ENCODE data around the gene PHETA1. TPM values are rescaled to one million over a fixed set of nuclear protein-coding genes. Genes with fewer than 3 reads are reported as not detected.

PHETA1 gene
- total RNA-seq, 1 experiment from 2014 or later: 10.6 TPM

- intact Hi-C loops (cut with micrococcal nuclease): no loop called here
- Histone ChIP-seq H2AFZ (ENCODE audit: low read depth, low read length, poor library complexity, severe bottlenecking) (no peak overlapping the region), H3K4me3 (replicated peaks in 1 of 2; ENCODE audit: low read depth in 1 of 2, low read length in 2 of 2) (no peak overlapping the region), H3K4me2 (ENCODE audit: low read length) (no peak overlapping the region), H3K79me2 (ENCODE audit: insufficient read depth, low read length) (no peaks in the 10 kb centered on the region), H3K9ac (ENCODE audit: low read length) (no peak overlapping the region), H4K20me1 (ENCODE audit: insufficient read depth) (no peaks in the 10 kb centered on the region), H3K36me3 (ENCODE audit: control insufficient read depth in 1 of 2, insufficient read depth in 2 of 2, low read length in 2 of 2) (no peaks in the 10 kb centered on the region), H3K27ac (ENCODE audit: low read depth, low read length) (no peak overlapping the region), H3K9me3 (ENCODE audit: control insufficient read depth in 1 of 2, insufficient read depth in 1 of 2, low read depth in 1 of 2, low read length in 2 of 2) (no peaks in the 10 kb centered on the region), H3K9me2 (ENCODE audit: insufficient read depth) (no peaks in the 10 kb centered on the region), H3K27me3 (ENCODE audit: insufficient read depth, low read length) (no peaks in the 10 kb centered on the region), H3K4me1 (ENCODE audit: control insufficient read depth in 1 of 2, insufficient read depth in 2 of 2, low read length in 2 of 2) (peaks cover 4 to 32% of the 10 kb centered on the region in 2 experiments; a peak in 3 of 4 replicates)
- ATAC-seq (no peak), DNase-seq (ENCODE audit: low read depth, low spot score) (no peak)
- ChIA-PET CTCF (no interaction called here), RAD21 (ENCODE audit: low non-redundant PET in 1 of 2, low total read pairs in 2 of 2, uncharacterized antibody in 2 of 2, unreplicated experiment in 2 of 2) (interaction anchor here in 1 of 2 experiments (0.6 kb wide), 1 partner anchor 63 kb away, joined by 4 read pairs; no protein-coding TSS in a partner anchor), POLR2A (no interaction called here)
- TF ChIP-seq TCF7L2 (IDR thresholded peaks at IDR 0.05; ENCODE audit: borderline replicate concordance, extremely low read depth, insufficient read depth, insufficient read length): no peak
- no peak for TF ChIP-seq EZH2phosphoT487 (IDR thresholded peaks at IDR 0.05; ENCODE audit: borderline replicate concordance)
- no peak for TF ChIP-seq SP1 (IDR thresholded peaks at IDR 0.05; ENCODE audit: low read depth)
- TF ChIP-seq SRF (IDR thresholded peaks at IDR 0.05; ENCODE audit: low read depth): no peak
- no peak for TF ChIP-seq CBX3 (IDR thresholded peaks at IDR 0.05; ENCODE audit: low read depth)
- no peak for TF ChIP-seq EGR1 (IDR thresholded peaks at IDR 0.05; ENCODE audit: low read depth)
- no peak for TF ChIP-seq CTCF (IDR thresholded peaks at IDR 0.05 in 2 of 3, conservative IDR thresholded peaks at IDR 0.05 in 1 of 3; ENCODE audit: borderline replicate concordance in 1 of 3, insufficient read depth in 1 of 3, low read depth in 2 of 3, low read length in 2 of 3)
- no TSS peak for BruUV-seq (replicated peaks)
Measured at GRCh38 chr12:111393700-111394300, 24.9 kb upstream of the PHETA1 start.

- no peaks in the 10 kb centered on the region for H3K9me3 ChIP-seq (ENCODE audit: control insufficient read depth in 1 of 2, insufficient read depth in 1 of 2, low read depth in 1 of 2, low read length in 2 of 2)
- H3K27me3 ChIP-seq (ENCODE audit: insufficient read depth, low read length): no peaks in the 10 kb centered on the region
- H2AFZ ChIP-seq (ENCODE audit: low read depth, low read length, poor library complexity, severe bottlenecking): no peak overlapping the region
- no peak for ATAC-seq
- peaks cover 0 to 9% of the 10 kb centered on the region in 2 experiments; a peak in 2 of 4 replicates for H3K4me1 ChIP-seq (ENCODE audit: control insufficient read depth in 1 of 2, insufficient read depth in 2 of 2, low read length in 2 of 2)
- intact Hi-C loops (cut with micrococcal nuclease): no loop called here
- ChIA-PET RAD21 (ENCODE audit: low non-redundant PET in 1 of 2, low total read pairs in 2 of 2, uncharacterized antibody in 2 of 2, unreplicated experiment in 2 of 2) (no interaction called here), POLR2A (no interaction called here), CTCF (interaction anchor here (1.8 kb wide), 1 partner anchor 61 kb away, joined by 6 read pairs; no protein-coding TSS in a partner anchor)
- no peaks in the 10 kb centered on the region for H3K79me2 ChIP-seq (ENCODE audit: insufficient read depth, low read length)
- no peaks in the 10 kb centered on the region for H4K20me1 ChIP-seq (ENCODE audit: insufficient read depth)
- DNase-seq (ENCODE audit: low read depth, low spot score): no peak
- H3K4me3 ChIP-seq (replicated peaks in 1 of 2; ENCODE audit: low read depth in 1 of 2, low read length in 2 of 2): no peak overlapping the region
- H3K4me2 ChIP-seq (ENCODE audit: low read length): no peak overlapping the region
- no peaks in the 10 kb centered on the region for H3K9me2 ChIP-seq (ENCODE audit: insufficient read depth)
- no peaks in the 10 kb centered on the region for H3K36me3 ChIP-seq (ENCODE audit: control insufficient read depth in 1 of 2, insufficient read depth in 2 of 2, low read length in 2 of 2)
- H3K27ac ChIP-seq (ENCODE audit: low read depth, low read length): no peak overlapping the region
- no peak overlapping the region for H3K9ac ChIP-seq (ENCODE audit: low read length)
- BruUV-seq (replicated peaks): no TSS peak
- TF ChIP-seq YY1 (IDR thresholded peaks at IDR 0.05; ENCODE audit: extremely low read depth, insufficient replicate concordance, low read depth, low read length) (no peak), CTCF (IDR thresholded peaks at IDR 0.05 in 2 of 3, conservative IDR thresholded peaks at IDR 0.05 in 1 of 3; ENCODE audit: borderline replicate concordance in 1 of 3, insufficient read depth in 1 of 3, low read depth in 2 of 3, low read length in 2 of 3) (no peak), CBX3 (IDR thresholded peaks at IDR 0.05; ENCODE audit: low read depth) (no peak), EZH2phosphoT487 (IDR thresholded peaks at IDR 0.05; ENCODE audit: borderline replicate concordance) (no peak), EZH2 (IDR thresholded peaks at IDR 0.05) (no peak), MAX (IDR thresholded peaks at IDR 0.05) (no peak), FOSL1 (IDR thresholded peaks at IDR 0.05; ENCODE audit: low read depth) (no peak), TCF7L2 (IDR thresholded peaks at IDR 0.05; ENCODE audit: borderline replicate concordance, extremely low read depth, insufficient read depth, insufficient read length) (no peak), CEBPB (IDR thresholded peaks at IDR 0.05; ENCODE audit: low read depth) (no peak), ATF3 (IDR thresholded peaks at IDR 0.05) (no peak)
Measured at GRCh38 chr12:111390910-111391309, 22.0 kb upstream of the PHETA1 start.

All from HCT116 (cell line).